Right forelimb (tissue), 1 donor: ENCODE results near the gene PSTPIP2.
"Not testable (repeated sequence)": the region's sequence is repeated elsewhere in the genome, so short reads cannot be mapped to it uniquely, and the experiment has no call there.

ENCODE experiments used
- DNase-seq: peaks from one replicate; pipeline ENCODE4 v3.0.0-alpha.2; 2018

The PSTPIP2 gene

GRCh38 chr18:46068763-46069162 lies 3.3 kb downstream of the PSTPIP2 start:
- DNase-seq, result no peak

- no peak for DNase-seq
Measured at GRCh38 chr18:46067438-46068007, 4.5 kb downstream of the PSTPIP2 start.

- DNase-seq, result no peak
Measured at GRCh38 chr18:46062781-46063180, 9.3 kb downstream of the PSTPIP2 start.

- DNase-seq, result no peak
Measured at GRCh38 chr18:46061796-46062195, 10.3 kb downstream of the PSTPIP2 start.

- no peak for DNase-seq
Measured at GRCh38 chr18:46061387-46061786, 10.7 kb downstream of the PSTPIP2 start.

GRCh38 chr18:46060359-46060841 lies 11.7 kb downstream of the PSTPIP2 start:
- no peak for DNase-seq

GRCh38 chr18:46055838-46056230 lies 16.2 kb downstream of the PSTPIP2 start:
- DNase-seq, result no peak

GRCh38 chr18:46054956-46055837 lies 16.9 kb downstream of the PSTPIP2 start:
- no peak for DNase-seq

- no peak for DNase-seq
Measured at GRCh38 chr18:46053368-46054095, 18.5 kb downstream of the PSTPIP2 start.

GRCh38 chr18:46051731-46052461 lies 20.2 kb downstream of the PSTPIP2 start:
- no peak for DNase-seq

- DNase-seq, result no peak
Measured at GRCh38 chr18:46050268-46050667, 21.8 kb downstream of the PSTPIP2 start.

GRCh38 chr18:46048641-46049040 lies 23.4 kb downstream of the PSTPIP2 start:
- no peak for DNase-seq

GRCh38 chr18:46047369-46047768 lies 24.7 kb downstream of the PSTPIP2 start:
- not testable (repeated sequence) for DNase-seq

GRCh38 chr18:46046688-46047087 lies 25.4 kb downstream of the PSTPIP2 start:
- DNase-seq, result no peak

- no peak for DNase-seq
Measured at GRCh38 chr18:46046126-46046525, 25.9 kb downstream of the PSTPIP2 start.

GRCh38 chr18:46042571-46043123 lies 29.4 kb downstream of the PSTPIP2 start:
- no peak for DNase-seq

GRCh38 chr18:46040747-46041104 lies 31.3 kb downstream of the PSTPIP2 start:
- no peak for DNase-seq

GRCh38 chr18:46040033-46040746 lies 31.9 kb downstream of the PSTPIP2 start:
- DNase-seq, result no peak

GRCh38 chr18:46037512-46038305 lies 34.4 kb downstream of the PSTPIP2 start:
- DNase-seq, result no peak

GRCh38 chr18:46035696-46036680 lies 36.1 kb downstream of the PSTPIP2 start:
- no peak for DNase-seq
